ENCODE results near the gene LRRK1.

- no peak for TF ChIP-seq CBFB (CRISPR knock-in tag; IDR thresholded peaks at IDR 0.05)
- TF ChIP-seq NCOA1 (CRISPR knock-in tag; IDR thresholded peaks at IDR 0.05) = no peak
- no peak for TF ChIP-seq LBX2 (CRISPR knock-in tag; IDR thresholded peaks at IDR 0.05; ENCODE audit: borderline replicate concordance)
- no peak for TF ChIP-seq POLR2AphosphoS5 (IDR thresholded peaks at IDR 0.05; ENCODE audit: low read depth, low read length)
- TF ChIP-seq ZBTB39 (CRISPR knock-in tag; IDR thresholded peaks at IDR 0.05) = no peak
- TF ChIP-seq ZNF766 (CRISPR knock-in tag; IDR thresholded peaks at IDR 0.05; ENCODE audit: borderline replicate concordance) = no peak
- TF ChIP-seq MAFK (conservative IDR thresholded peaks at IDR 0.05 in 1 of 2, IDR thresholded peaks at IDR 0.05 in 1 of 2; ENCODE audit: low read length in 2 of 2) = no peak
Measured at GRCh38 chr15:100914876-100915275, 4.3 kb upstream of the LRRK1 start.
